AG04450 (cell line): ENCODE measurements around the gene METRNL. TPM values are rescaled to one million over a fixed set of nuclear protein-coding genes. Genes with fewer than 3 reads are reported as not detected.
"Not testable (repeated sequence)": the region's sequence is repeated elsewhere in the genome, so short reads cannot be mapped to it uniquely, and the experiment has no call there.

ENCODE experiments used
- CTCF ChIA-PET: fragments of 300-600, 350-600 bp; formaldehyde crosslinking; extraction: SDS; loops from one replicate; lab custom pipeline; 2022; ENCODE audit warnings: antibody characterized with exemption, inconsistent platforms; lab: Charles Lee
- POLR2A ChIA-PET: fragments of 350-600 bp; formaldehyde crosslinking; extraction: SDS; loops from one replicate; lab custom pipeline; 2021; ENCODE audit warnings: antibody characterized with exemption, inconsistent platforms; lab: Yijun Ruan, JAX
- DNase-seq: peaks from one replicate; pipeline ENCODE4 v3.0.0-alpha.2; 2011; ENCODE audit warnings: low read depth, low spot score
- H3K27ac ChIP-seq: one replicate; pipeline ENCODE4 v1.5.1; 2012; ENCODE audit warnings: low read depth, low read length, control low read depth
- H3K27me3 ChIP-seq: one replicate; pipeline ENCODE4 v1.6.0; 2012; ENCODE audit warnings: low read length; ENCODE audit not compliant: control insufficient read depth, insufficient read depth
- H3K4me3 ChIP-seq: 2 replicates; pipeline ENCODE4 v1.5.1; 2011; ENCODE audit warnings: mild to moderate bottlenecking, low read depth, low read length, control low read depth
- H3K9me3 ChIP-seq: 2 replicates; pipeline ENCODE4 v1.5.1; 2012; ENCODE audit warnings: low read length; ENCODE audit not compliant: control insufficient read depth, insufficient read depth
- polyA plus RNA-seq: library from polyadenylated mRNA; depleted of rRNA; stranded (reverse); fragments of >200 nt; gene quantifications from 2 replicates; pipeline ENCODE4 v1.2.3, GENCODE V29; 2011
- TF ChIP-seq, protein P1 (sequence below): IDR thresholded peaks from 2 replicates; pipeline ENCODE4 v1.5.1; 2011; ENCODE audit warnings: low read depth, low read length, control low read depth, inconsistent platforms

METRNL gene
- polyA plus RNA-seq, 1 experiment, result 10.9 TPM

DNA sequence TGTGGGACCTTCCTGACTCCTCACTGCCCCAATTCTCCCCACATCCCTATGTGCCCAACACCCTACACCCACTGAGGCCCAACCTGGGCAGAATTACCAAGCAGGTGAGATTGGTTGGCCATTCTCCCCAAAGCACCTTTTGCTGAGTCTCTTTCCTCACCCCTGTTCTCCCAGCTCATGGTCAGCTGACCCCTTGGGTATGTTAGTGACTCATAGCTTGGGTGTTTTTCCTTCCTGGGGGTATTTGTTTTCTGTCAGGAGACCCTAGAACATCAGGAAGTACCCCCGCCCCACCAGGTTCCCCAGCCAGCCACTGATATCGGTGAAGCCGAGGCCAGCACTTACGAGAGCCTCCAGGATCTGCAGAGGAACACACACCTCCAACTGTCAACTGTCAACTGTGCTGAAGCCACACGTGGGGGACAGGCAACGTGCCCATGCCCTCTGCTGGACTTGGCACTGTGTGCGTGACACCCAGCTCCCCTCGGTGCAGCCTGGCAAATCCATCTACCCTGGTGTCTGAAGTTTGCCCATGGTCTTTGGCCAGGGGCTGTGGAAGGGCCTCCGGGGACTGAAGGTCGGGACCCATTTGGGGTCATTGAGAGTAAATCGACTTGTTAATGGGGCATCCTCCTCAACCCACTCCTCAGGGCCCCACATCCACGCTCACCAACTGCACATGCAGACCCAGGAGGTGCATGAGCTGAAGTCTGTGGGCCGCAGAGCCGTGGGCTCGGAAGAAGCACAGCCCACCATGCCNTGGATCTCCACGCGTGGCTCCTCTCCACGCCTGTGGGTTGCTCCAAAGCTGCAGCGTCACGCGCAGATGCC is 53.1 kb downstream of the METRNL start:
- Histone ChIP-seq H3K27ac (no peak overlapping the region), H3K9me3 (peaks cover 7% of the 10 kb centered on the region; the same call in 1 of the 2 replicates), H3K27me3 (peaks cover 35% of the 10 kb centered on the region), H3K4me3 (no peak overlapping the region)
- DNase-seq, result no peak
- POLR2A ChIA-PET, result no interaction called here
- TF ChIP-seq, protein P1, sequence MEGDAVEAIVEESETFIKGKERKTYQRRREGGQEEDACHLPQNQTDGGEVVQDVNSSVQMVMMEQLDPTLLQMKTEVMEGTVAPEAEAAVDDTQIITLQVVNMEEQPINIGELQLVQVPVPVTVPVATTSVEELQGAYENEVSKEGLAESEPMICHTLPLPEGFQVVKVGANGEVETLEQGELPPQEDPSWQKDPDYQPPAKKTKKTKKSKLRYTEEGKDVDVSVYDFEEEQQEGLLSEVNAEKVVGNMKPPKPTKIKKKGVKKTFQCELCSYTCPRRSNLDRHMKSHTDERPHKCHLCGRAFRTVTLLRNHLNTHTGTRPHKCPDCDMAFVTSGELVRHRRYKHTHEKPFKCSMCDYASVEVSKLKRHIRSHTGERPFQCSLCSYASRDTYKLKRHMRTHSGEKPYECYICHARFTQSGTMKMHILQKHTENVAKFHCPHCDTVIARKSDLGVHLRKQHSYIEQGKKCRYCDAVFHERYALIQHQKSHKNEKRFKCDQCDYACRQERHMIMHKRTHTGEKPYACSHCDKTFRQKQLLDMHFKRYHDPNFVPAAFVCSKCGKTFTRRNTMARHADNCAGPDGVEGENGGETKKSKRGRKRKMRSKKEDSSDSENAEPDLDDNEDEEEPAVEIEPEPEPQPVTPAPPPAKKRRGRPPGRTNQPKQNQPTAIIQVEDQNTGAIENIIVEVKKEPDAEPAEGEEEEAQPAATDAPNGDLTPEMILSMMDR, result no peak
- CTCF ChIA-PET, result no interaction called here

DNA sequence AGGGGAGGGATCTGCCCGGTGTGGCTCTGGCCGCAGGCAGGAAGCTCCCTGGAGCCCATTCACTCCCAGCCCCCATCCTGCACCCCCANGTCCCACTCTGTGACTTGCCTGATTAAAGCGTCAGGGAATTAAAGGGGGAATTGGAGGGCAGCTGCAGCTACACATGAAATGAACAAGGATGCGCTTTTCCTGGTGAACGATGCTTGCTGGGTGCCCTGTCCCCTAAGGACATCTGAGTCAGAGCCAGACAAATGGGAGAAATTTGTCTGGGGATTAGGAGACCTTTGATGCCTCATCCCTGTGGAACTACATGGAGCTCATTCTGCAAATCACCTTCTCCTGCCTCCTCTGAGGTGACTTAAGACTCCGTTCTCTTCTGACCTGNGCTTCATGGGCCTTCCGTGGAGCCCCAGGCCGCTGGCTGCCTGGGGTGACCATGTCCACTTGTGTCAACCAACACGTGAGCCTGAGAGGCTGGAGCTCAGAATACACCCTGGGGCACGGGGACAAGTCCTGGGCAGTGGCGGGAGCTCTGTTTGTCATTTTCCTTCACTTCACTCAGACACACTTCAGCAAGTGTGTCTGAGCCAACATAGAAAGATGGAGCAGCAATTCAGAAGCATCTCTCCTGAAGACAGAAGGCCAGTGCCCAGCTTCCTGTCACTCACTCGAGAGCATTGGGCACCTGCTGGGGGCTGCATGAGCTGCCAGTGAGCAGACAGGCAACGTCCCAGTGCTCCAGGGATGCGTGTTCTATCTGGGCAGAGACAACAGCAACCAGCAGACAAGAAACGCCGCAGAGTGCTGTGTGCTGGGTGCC is 54.1 kb downstream of the METRNL start:
- H3K9me3 ChIP-seq, result peaks cover 7% of the 10 kb centered on the region; the same call in 1 of the 2 replicates
- POLR2A ChIA-PET, result no interaction called here
- CTCF ChIA-PET, result no interaction called here
- no peak overlapping the region for H3K27ac ChIP-seq
- peaks cover 40% of the 10 kb centered on the region for H3K27me3 ChIP-seq
- DNase-seq, result no peak
- TF ChIP-seq, protein P1, result no peak
- no peak overlapping the region for H3K4me3 ChIP-seq

DNA sequence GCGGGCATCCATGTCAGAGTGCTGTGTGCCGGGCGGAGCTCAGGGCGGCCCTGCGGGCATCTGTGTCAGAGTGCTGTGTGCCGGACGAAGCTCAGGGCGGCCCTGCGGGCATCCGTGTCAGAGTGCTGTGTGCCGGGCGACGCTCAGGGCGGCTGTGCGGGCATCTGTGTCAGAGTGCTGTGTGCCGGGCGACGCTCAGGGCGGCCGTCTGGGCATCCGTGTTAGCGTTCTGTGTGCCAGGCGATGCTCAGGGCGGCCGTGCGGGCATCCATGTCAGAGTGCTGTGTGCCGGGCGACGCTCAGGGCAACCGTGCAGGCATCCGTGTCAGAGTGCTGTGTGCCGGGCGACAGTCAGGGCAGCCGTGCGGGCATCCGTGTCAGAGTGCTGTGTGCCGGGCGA is 55.0 kb downstream of the METRNL start:
- H3K9me3 ChIP-seq, H3K27ac ChIP-seq, H3K4me3 ChIP-seq, POLR2A ChIA-PET, CTCF ChIA-PET, DNase-seq: not testable (repeated sequence)
- H3K27me3 ChIP-seq, result peaks cover 38% of the 10 kb centered on the region

DNA sequence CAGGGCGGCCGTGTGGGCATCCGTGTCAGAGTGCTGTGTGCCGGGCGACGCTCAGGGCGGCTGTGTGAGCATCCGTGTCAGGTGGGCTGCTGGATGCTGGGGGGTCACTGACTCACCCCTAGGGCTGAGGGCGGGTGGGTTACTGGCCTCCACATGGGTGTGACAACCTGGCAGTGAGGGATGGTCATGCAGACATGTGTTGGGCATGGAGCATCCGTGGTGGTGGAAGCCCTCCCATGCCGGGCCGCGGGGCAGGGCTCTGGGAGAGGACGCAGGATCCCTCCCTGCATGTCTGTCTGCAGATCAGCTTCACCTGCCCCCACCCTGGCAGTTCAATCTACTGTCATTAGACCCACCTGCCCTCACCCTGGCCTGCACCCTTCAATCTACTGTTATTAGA is 56.3 kb downstream of the METRNL start:
- POLR2A ChIA-PET, result no interaction called here
- H3K9me3 ChIP-seq, result peaks cover 16% of the 10 kb centered on the region; the same call in 1 of the 2 replicates
- no peak overlapping the region for H3K27ac ChIP-seq
- no peak for DNase-seq
- peaks cover 40% of the 10 kb centered on the region for H3K27me3 ChIP-seq
- TF ChIP-seq, protein P1, result no peak
- no peak overlapping the region for H3K4me3 ChIP-seq
- CTCF ChIA-PET, result no interaction called here

DNA sequence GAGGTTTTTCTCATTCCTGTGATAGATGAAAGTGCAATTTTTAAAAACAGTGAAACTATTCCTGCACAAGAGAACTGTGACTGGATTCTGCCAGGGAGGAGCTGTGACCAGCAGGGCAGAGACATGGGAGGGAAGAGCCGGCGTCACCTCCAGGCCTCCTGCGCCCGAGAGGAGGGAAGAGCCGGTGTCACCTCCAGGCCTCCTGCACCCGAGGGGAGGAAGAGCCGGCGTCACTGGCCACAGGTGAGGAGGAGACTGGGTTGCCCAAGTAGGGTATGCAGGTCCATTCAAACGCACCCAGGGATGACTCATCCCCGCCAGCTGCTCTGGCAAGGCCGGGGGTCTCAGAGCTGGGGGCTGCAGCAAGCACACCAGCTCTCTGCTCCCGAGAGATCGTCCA is 56.7 kb downstream of the METRNL start:
- ChIA-PET POLR2A (no interaction called here), CTCF (no interaction called here)
- peaks cover 39% of the 10 kb centered on the region for H3K27me3 ChIP-seq
- no peak overlapping the region for H3K27ac ChIP-seq
- H3K9me3 ChIP-seq, result peaks cover 16% of the 10 kb centered on the region; the same call in 1 of the 2 replicates
- no peak overlapping the region for H3K4me3 ChIP-seq
- TF ChIP-seq, protein P1, result no peak
- no peak for DNase-seq
